Astrocyte (in vitro differentiated cells and primary cell): Measurements from ENCODE around the gene HIBADH. TPM values are rescaled to one million over a fixed set of nuclear protein-coding genes. Genes with fewer than 3 reads are reported as not detected.
"Not testable (repeated sequence)": the region's sequence is repeated elsewhere in the genome, so short reads cannot be mapped to it uniquely, and the experiment has no call there.

ENCODE experiments used
- DNase-seq: peaks from one replicate; pipeline ENCODE4 v3.0.0-alpha.2; 2010; ENCODE audit warnings: low read depth
- FAIRE-seq: peaks from 2 replicates; lab custom pipeline; 2011; peaks lifted over from hg19 to GRCh38; lab: Jason Lieb, UNC
- H2AFZ ChIP-seq: 2 replicates; pipeline ENCODE4 v1.6.0; 2012; ENCODE audit warnings: low read depth, low read length, inconsistent platforms
- H3K27ac ChIP-seq: 2 replicates; pipeline ENCODE4 v1.5.1; 2011; ENCODE audit warnings: low read depth, low read length, inconsistent platforms
- H3K27me3 ChIP-seq: 2 replicates; pipeline ENCODE4 v1.6.0; 2011; ENCODE audit warnings: low read length, inconsistent platforms; ENCODE audit not compliant: insufficient read depth
- H3K36me3 ChIP-seq: 2 replicates; pipeline ENCODE4 v1.5.1; 2011; ENCODE audit warnings: low read length, inconsistent platforms; ENCODE audit not compliant: insufficient read depth
- H3K4me1 ChIP-seq: 2 replicates; pipeline ENCODE4 v1.5.1; 2011; ENCODE audit warnings: low read length, inconsistent platforms; ENCODE audit not compliant: insufficient read depth
- H3K4me2 ChIP-seq: 2 replicates; pipeline ENCODE4 v1.6.0; 2012; ENCODE audit warnings: low read length, inconsistent platforms
- H3K4me3 ChIP-seq: 2 replicates; pipeline ENCODE4 v1.5.1; 2011; ENCODE audit warnings: low read depth, mild to moderate bottlenecking, low read length, inconsistent platforms; ENCODE audit not compliant: insufficient read depth
- H3K79me2 ChIP-seq: 2 replicates; pipeline ENCODE4 v1.6.0; 2012; ENCODE audit warnings: mild to moderate bottlenecking, low read length, inconsistent platforms; ENCODE audit not compliant: insufficient read depth
- H3K9ac ChIP-seq: 2 replicates; pipeline ENCODE4 v1.6.0; 2012; ENCODE audit warnings: mild to moderate bottlenecking, low read length, inconsistent platforms
- H3K9me3 ChIP-seq: 2 replicates; pipeline ENCODE4 v1.5.1; 2012; ENCODE audit warnings: low read depth, mild to moderate bottlenecking, low read length, inconsistent platforms; ENCODE audit not compliant: insufficient read depth
- H4K20me1 ChIP-seq: 2 replicates; pipeline ENCODE4 v1.6.0; 2012; ENCODE audit warnings: low read length, inconsistent platforms; ENCODE audit not compliant: insufficient read depth
- H3K27ac Mint-ChIP-seq: one replicate; pipeline ENCODE4 v1.8.0; 2021; ENCODE audit warnings: mild to moderate bottlenecking, mixed read lengths; ENCODE audit not compliant: unreplicated experiment
- H3K27me3 Mint-ChIP-seq: one replicate; pipeline ENCODE4 v1.8.0; 2021; ENCODE audit warnings: low read depth, mixed read lengths; ENCODE audit not compliant: unreplicated experiment
- H3K36me3 Mint-ChIP-seq: one replicate; pipeline ENCODE4 v1.8.0; 2021; ENCODE audit warnings: low read depth, mixed read lengths; ENCODE audit not compliant: unreplicated experiment
- H3K4me1 Mint-ChIP-seq: one replicate; pipeline ENCODE4 v1.8.0; 2021; ENCODE audit warnings: low read depth, mixed read lengths; ENCODE audit not compliant: unreplicated experiment
- H3K4me3 Mint-ChIP-seq: one replicate; pipeline ENCODE4 v1.8.0; 2021; ENCODE audit warnings: mild to moderate bottlenecking, moderate library complexity, mixed read lengths; ENCODE audit not compliant: unreplicated experiment
- H3K9me3 Mint-ChIP-seq: one replicate; pipeline ENCODE4 v1.8.0; 2021; ENCODE audit warnings: mild to moderate bottlenecking, mixed read lengths; ENCODE audit not compliant: unreplicated experiment
- CTCF ChIP-seq: IDR thresholded peaks from 2 replicates; pipeline ENCODE4 v1.5.1; 2011; ENCODE audit warnings: low read depth, mild to moderate bottlenecking, inconsistent platforms, low read length, moderate library complexity; ENCODE audit not compliant: insufficient read depth
- EZH2 ChIP-seq: IDR thresholded peaks from 2 replicates; pipeline ENCODE4 v1.6.1; 2012; ENCODE audit warnings: mild to moderate bottlenecking, low read length, inconsistent platforms; ENCODE audit not compliant: insufficient read depth
- total RNA-seq: library from RNA; stranded (reverse); gene quantifications from 2 replicates; pipeline ENCODE4 v1.2.1, GENCODE V29; 2021

The HIBADH gene
- total RNA-seq, 1 donor from 2014 or later: 21.9 TPM

GRCh38 chr7:27510541-27510940, 152.1 kb downstream of the HIBADH start:
- Mint-ChIP-seq H3K27ac (no peak overlapping the region), H3K4me3 (no peak overlapping the region), H3K36me3 (no peaks in the 10 kb centered on the region), H3K27me3 (peaks cover 5% of the 10 kb centered on the region), H3K4me1 (no peaks in the 10 kb centered on the region), H3K9me3 (no peaks in the 10 kb centered on the region)
- DNase-seq (no peak), FAIRE-seq (no peak)
- H3K4me1 ChIP-seq: no peaks in the 10 kb centered on the region
- no peak overlapping the region for H3K27ac ChIP-seq
- H3K27me3 ChIP-seq: no peaks in the 10 kb centered on the region
- H4K20me1 ChIP-seq: no peaks in the 10 kb centered on the region
- no peak overlapping the region for H3K4me3 ChIP-seq
- H3K4me2 ChIP-seq: no peak overlapping the region
- TF ChIP-seq EZH2: no peak
- no peak for TF ChIP-seq CTCF
- no peak overlapping the region for H2AFZ ChIP-seq
- H3K9ac ChIP-seq: no peak overlapping the region
- no peaks in the 10 kb centered on the region for H3K36me3 ChIP-seq
- no peaks in the 10 kb centered on the region for H3K9me3 ChIP-seq
- H3K79me2 ChIP-seq: no peaks in the 10 kb centered on the region

- H3K9me3 ChIP-seq, H3K9ac ChIP-seq, H3K79me2 ChIP-seq, H3K27ac Mint-ChIP-seq, H3K4me1 Mint-ChIP-seq, FAIRE-seq, H3K4me3 ChIP-seq, H3K4me1 ChIP-seq, H4K20me1 ChIP-seq, H3K36me3 ChIP-seq, H3K4me2 ChIP-seq, DNase-seq, H2AFZ ChIP-seq, H3K27ac ChIP-seq, H3K27me3 Mint-ChIP-seq, H3K36me3 Mint-ChIP-seq, H3K4me3 Mint-ChIP-seq, H3K27me3 ChIP-seq, H3K9me3 Mint-ChIP-seq: not testable (repeated sequence)
Observed at GRCh38 chr7:27501879-27502278, 160.8 kb downstream of the HIBADH start.

GRCh38 chr7:27501001-27501400, 161.7 kb downstream of the HIBADH start:
- Mint-ChIP-seq H3K4me1 (no peaks in the 10 kb centered on the region), H3K4me3 (no peak overlapping the region), H3K9me3 (no peaks in the 10 kb centered on the region), H3K36me3 (no peaks in the 10 kb centered on the region), H3K27ac (no peak overlapping the region), H3K27me3 (no peaks in the 10 kb centered on the region)
- DNase-seq: no peak
- Histone ChIP-seq H3K9me3 (no peaks in the 10 kb centered on the region), H3K4me1 (no peaks in the 10 kb centered on the region), H3K36me3 (no peaks in the 10 kb centered on the region), H3K4me2 (no peak overlapping the region), H3K4me3 (no peak overlapping the region), H4K20me1 (no peaks in the 10 kb centered on the region), H3K27me3 (no peaks in the 10 kb centered on the region), H2AFZ (no peak overlapping the region), H3K79me2 (no peaks in the 10 kb centered on the region), H3K9ac (no peak overlapping the region), H3K27ac (no peak overlapping the region)
- FAIRE-seq: no peak
- no peak for TF ChIP-seq EZH2
- TF ChIP-seq CTCF: no peak
